ENCODE results near the gene MTUS2. TPM values are rescaled to one million over a fixed set of nuclear protein-coding genes. Genes with fewer than 3 reads are reported as not detected.

MTUS2 gene
- total RNA-seq, 1 donor from 2014 or later: under 0.01 TPM

GRCh38 chr13:29439601-29440388 lies 619.7 kb downstream of the MTUS2 start:
- no peak for DNase-seq (ENCODE audit: low read depth, low spot score)

- no peak for DNase-seq (ENCODE audit: low read depth, low spot score)
Measured at GRCh38 chr13:29441306-29441705, 621.2 kb downstream of the MTUS2 start.

- no peak for DNase-seq (ENCODE audit: low read depth, low spot score)
Measured at GRCh38 chr13:29446016-29446415, 625.9 kb downstream of the MTUS2 start.

GRCh38 chr13:29448174-29448573 lies 628.0 kb downstream of the MTUS2 start:
- no peak for DNase-seq (ENCODE audit: low read depth, low spot score)

GRCh38 chr13:29449726-29450125 lies 629.6 kb downstream of the MTUS2 start:
- DNase-seq (ENCODE audit: low read depth, low spot score): no peak

- DNase-seq (ENCODE audit: low read depth, low spot score): no peak
Measured at GRCh38 chr13:29451976-29452375, 631.8 kb downstream of the MTUS2 start.

- DNase-seq (ENCODE audit: low read depth, low spot score): no peak
Measured at GRCh38 chr13:29452773-29453616, 632.9 kb downstream of the MTUS2 start.

- no peak for DNase-seq (ENCODE audit: low read depth, low spot score)
Measured at GRCh38 chr13:29453617-29454011, 633.5 kb downstream of the MTUS2 start.

- DNase-seq (ENCODE audit: low read depth, low spot score): no peak
Measured at GRCh38 chr13:29454931-29455481, 634.9 kb downstream of the MTUS2 start.

GRCh38 chr13:29456419-29456818 lies 636.3 kb downstream of the MTUS2 start:
- no peak for DNase-seq (ENCODE audit: low read depth, low spot score)

- DNase-seq (ENCODE audit: low read depth, low spot score): peak; percentile 22
Measured at GRCh38 chr13:29457299-29457698, 637.2 kb downstream of the MTUS2 start.

GRCh38 chr13:29458419-29458818 lies 638.3 kb downstream of the MTUS2 start:
- DNase-seq (ENCODE audit: low read depth, low spot score): no peak

- no peak for DNase-seq (ENCODE audit: low read depth, low spot score)
Measured at GRCh38 chr13:29459813-29460355, 639.7 kb downstream of the MTUS2 start.

GRCh38 chr13:29464105-29464679 lies 644.1 kb downstream of the MTUS2 start:
- no peak for DNase-seq (ENCODE audit: low read depth, low spot score)

- DNase-seq (ENCODE audit: low read depth, low spot score): no peak
Measured at GRCh38 chr13:29465741-29466293, 645.7 kb downstream of the MTUS2 start.

- no peak for DNase-seq (ENCODE audit: low read depth, low spot score)
Measured at GRCh38 chr13:29471551-29471950, 651.4 kb downstream of the MTUS2 start.

- peak; percentile 17 for DNase-seq (ENCODE audit: low read depth, low spot score)
Measured at GRCh38 chr13:29472332-29472961, 652.3 kb downstream of the MTUS2 start.

GRCh38 chr13:29473166-29473565 lies 653.0 kb downstream of the MTUS2 start:
- DNase-seq (ENCODE audit: low read depth, low spot score): no peak

- no peak for DNase-seq (ENCODE audit: low read depth, low spot score)
Measured at GRCh38 chr13:29474991-29475390, 654.9 kb downstream of the MTUS2 start.

- no peak for DNase-seq (ENCODE audit: low read depth, low spot score)
Measured at GRCh38 chr13:29476046-29476445, 655.9 kb downstream of the MTUS2 start.
